Measurements from ENCODE around the gene C16orf87.

The C16orf87 gene

GRCh38 chr16:46844771-46845170 lies 13.8 kb upstream of the C16orf87 start:
- in situ Hi-C loops (cut with HindIII; ENCODE audit: low sequenced_read_pairs) = no loop called here

GRCh38 chr16:46843898-46844642 lies 13.1 kb upstream of the C16orf87 start:
- in situ Hi-C loops (cut with HindIII; ENCODE audit: low sequenced_read_pairs) = no loop called here

- in situ Hi-C loops (cut with HindIII; ENCODE audit: low sequenced_read_pairs) = no loop called here
Measured at GRCh38 chr16:46842192-46842895, 11.4 kb upstream of the C16orf87 start.

- in situ Hi-C loops (cut with HindIII; ENCODE audit: low sequenced_read_pairs) = no loop called here
Measured at GRCh38 chr16:46839986-46840443, 9.0 kb upstream of the C16orf87 start.

- in situ Hi-C loops (cut with HindIII; ENCODE audit: low sequenced_read_pairs) = no loop called here
Measured at GRCh38 chr16:46836534-46837530, 5.9 kb upstream of the C16orf87 start.

- in situ Hi-C loops (cut with HindIII; ENCODE audit: low sequenced_read_pairs) = no loop called here
Measured at GRCh38 chr16:46833460-46833800, 2.5 kb upstream of the C16orf87 start.

- in situ Hi-C loops (cut with HindIII; ENCODE audit: low sequenced_read_pairs) = no loop called here
Measured at GRCh38 chr16:46832757-46833459, 1.9 kb upstream of the C16orf87 start.

GRCh38 chr16:46830417-46830901 lies 521 bp downstream of the C16orf87 start:
- in situ Hi-C loops (cut with HindIII; ENCODE audit: low sequenced_read_pairs) = no loop called here

GRCh38 chr16:46828943-46829342 lies 2.0 kb downstream of the C16orf87 start:
- in situ Hi-C loops (cut with HindIII; ENCODE audit: low sequenced_read_pairs) = no loop called here

GRCh38 chr16:46828292-46828691 lies 2.7 kb downstream of the C16orf87 start:
- in situ Hi-C loops (cut with HindIII; ENCODE audit: low sequenced_read_pairs) = no loop called here

GRCh38 chr16:46826631-46827030 lies 4.3 kb downstream of the C16orf87 start:
- in situ Hi-C loops (cut with HindIII; ENCODE audit: low sequenced_read_pairs) = no loop called here

GRCh38 chr16:46822270-46822669 lies 8.7 kb downstream of the C16orf87 start:
- in situ Hi-C loops (cut with HindIII; ENCODE audit: low sequenced_read_pairs) = no loop called here

- in situ Hi-C loops (cut with HindIII; ENCODE audit: low sequenced_read_pairs) = no loop called here
Measured at GRCh38 chr16:46817961-46818360, 13.0 kb downstream of the C16orf87 start.

- in situ Hi-C loops (cut with HindIII; ENCODE audit: low sequenced_read_pairs) = no loop called here
Measured at GRCh38 chr16:46814790-46815189, 16.2 kb downstream of the C16orf87 start.

- in situ Hi-C loops (cut with HindIII; ENCODE audit: low sequenced_read_pairs) = no loop called here
Measured at GRCh38 chr16:46813611-46814010, 17.4 kb downstream of the C16orf87 start.

GRCh38 chr16:46812781-46813540 lies 18.0 kb downstream of the C16orf87 start:
- in situ Hi-C loops (cut with HindIII; ENCODE audit: low sequenced_read_pairs) = no loop called here

- in situ Hi-C loops (cut with HindIII; ENCODE audit: low sequenced_read_pairs) = no loop called here
Measured at GRCh38 chr16:46811682-46812081, 19.3 kb downstream of the C16orf87 start.

GRCh38 chr16:46808997-46809396 lies 22.0 kb downstream of the C16orf87 start:
- in situ Hi-C loops (cut with HindIII; ENCODE audit: low sequenced_read_pairs) = no loop called here

GRCh38 chr16:46807336-46807735 lies 23.6 kb downstream of the C16orf87 start:
- in situ Hi-C loops (cut with HindIII; ENCODE audit: low sequenced_read_pairs) = no loop called here

- in situ Hi-C loops (cut with HindIII; ENCODE audit: low sequenced_read_pairs) = no loop called here
Measured at GRCh38 chr16:46803373-46803772, 27.6 kb downstream of the C16orf87 start.

All from DLD1 (cell line).